Epithelial cell of proximal tubule (primary cell): ENCODE measurements around the gene BTF3L4. TPM values are rescaled to one million over a fixed set of nuclear protein-coding genes. Genes with fewer than 3 reads are reported as not detected.

ENCODE experiments used
- DNase-seq: peaks from one replicate; pipeline ENCODE4 v3.0.0-alpha.2; 2011; ENCODE audit warnings: low read depth
- H3K4me3 ChIP-seq: 2 replicates; pipeline ENCODE4 v1.5.1; 2011; ENCODE audit warnings: low read depth, mild to moderate bottlenecking, low read length
- CTCF ChIP-seq: conservative IDR thresholded peaks from 2 replicates; pipeline ENCODE4 v1.5.1; 2012; ENCODE audit warnings: low read depth, mild to moderate bottlenecking, low read length
- total RNA-seq: library from RNA; depleted of rRNA; stranded (reverse); fragments of >200 nt; gene quantifications from 2 replicates; pipeline ENCODE4 v1.2.3, GENCODE V29; 2015

Gene BTF3L4
- total RNA-seq, 1 donor from 2014 or later: 47.4 TPM

GRCh38 chr1:52102336-52103013 is 46.4 kb downstream of the BTF3L4 start:
- TF ChIP-seq CTCF: no peak
- DNase-seq: no peak
- H3K4me3 ChIP-seq: no peak overlapping the region

- no peak overlapping the region for H3K4me3 ChIP-seq
- no peak for DNase-seq
- TF ChIP-seq CTCF: no peak
These were observed 55.4 kb downstream of the BTF3L4 start for GRCh38 chr1:52111492-52111891.

- no peak for DNase-seq
- TF ChIP-seq CTCF: no peak
- no peak overlapping the region for H3K4me3 ChIP-seq
These were observed 56.4 kb downstream of the BTF3L4 start for GRCh38 chr1:52112489-52112888.

GRCh38 chr1:52119301-52120079 is 63.4 kb downstream of the BTF3L4 start:
- H3K4me3 ChIP-seq: no peak overlapping the region
- TF ChIP-seq CTCF: no peak
- no peak for DNase-seq

- TF ChIP-seq CTCF: no peak
- H3K4me3 ChIP-seq: no peak overlapping the region
- DNase-seq: no peak
These were observed 66.3 kb downstream of the BTF3L4 start for GRCh38 chr1:52122384-52122783.

- no peak for TF ChIP-seq CTCF
- no peak overlapping the region for H3K4me3 ChIP-seq
- DNase-seq: no peak
These were observed 67.5 kb downstream of the BTF3L4 start for GRCh38 chr1:52123622-52124021.

GRCh38 chr1:52125736-52126359 is 69.8 kb downstream of the BTF3L4 start:
- TF ChIP-seq CTCF: no peak
- no peak overlapping the region for H3K4me3 ChIP-seq
- DNase-seq: no peak
